Ovary (tissue), 9 donors: ENCODE data around the gene APCDD1. TPM values are rescaled to one million over a fixed set of nuclear protein-coding genes. Genes with fewer than 3 reads are reported as not detected.
A peak's percentile ranks its signal among the peaks of the same experiment; 100 is the strongest.
"Not testable (repeated sequence)": the region's sequence is repeated elsewhere in the genome, so short reads cannot be mapped to it uniquely, and the experiment has no call there.

ENCODE experiments used
- DNase-seq, 5 donors: peaks; one replicate each; pipeline ENCODE4 v3.0.0-alpha.2; 2019 to 2020
- H3K27ac ChIP-seq, 2 donors: fragments of 200-600 bp; one replicate each; pipeline versions ENCODE4 v1.5.1 to v1.8.0; 2019 to 2022
- H3K27me3 ChIP-seq: fragments of 200-600 bp; one replicate; pipeline ENCODE4 v1.8.0; 2022
- H3K36me3 ChIP-seq: fragments of 200-600 bp; sonication (generic); one replicate; pipeline ENCODE4 v1.5.1; 2019
- H3K4me1 ChIP-seq: one replicate; pipeline ENCODE4 v1.8.1; 2013; ENCODE audit warnings: mild to moderate bottlenecking, moderate library complexity; ENCODE audit not compliant: insufficient read depth
- H3K4me3 ChIP-seq: fragments of 200-600 bp; sonication (generic); one replicate; pipeline ENCODE4 v1.5.1; 2017
- H3K9me3 ChIP-seq, 2 donors: fragments of 200-600 bp in 1 of 2; sonication (generic) in 1 of 2; one replicate each; pipeline versions ENCODE4 v1.5.1 to v1.8.1; 2013 to 2019; ENCODE audit warnings: mild to moderate bottlenecking in 1 of 2, moderate library complexity in 1 of 2
- EP300 ChIP-seq: sonication (generic); formaldehyde crosslinking; IDR thresholded peaks from one replicate; pipeline ENCODE4 v1.6.1; 2017; ENCODE audit warnings: antibody characterized with exemption
- POLR2A ChIP-seq: fragments of 450-650 bp; IDR thresholded peaks from one replicate; pipeline ENCODE4 v1.6.1; 2017; ENCODE audit warnings: antibody characterized with exemption, mild to moderate bottlenecking, moderate library complexity
- WGBS, 3 donors: extraction: QIAGEN DNeasy Blood & Tissue Kit in 1 of 3; methylation state at CpG; one replicate each; pipeline versions ENCODE4 v1.1.5 to v1.1.7; 2013 to 2017; 5-methylcytosine and 5-hydroxymethylcytosine counted together
- intact Hi-C, 4 donors: fragments of 100-400 bp; cut with DNase I; formaldehyde crosslinking; loops; one replicate each; pipeline versions ENCODE4 v1.11.0 to v1.15.1; 2022 to 2023
- polyA plus RNA-seq, 2 donors: library from polyadenylated mRNA; stranded (reverse); fragments of 200-250 nt in 1 of 2; fragments of 350-450 nt in 1 of 2; fragmentation: Illumina TruSeq in 1 of 2; extraction: RNeasy Lipid Tissue Mini Kit (QIAGEN cat#74804) in 1 of 2; gene quantifications; one replicate each; pipeline ENCODE4 v1.2.3, GENCODE V29; 2013 to 2014
- total RNA-seq, 7 donors: library from RNA; depleted of rRNA in 2 of 7; stranded (reverse); fragments of >200 nt in 2 of 7; fragmentation: NEBNext Ultra II Directional in 3 of 7; extraction: Animal tissue kit (Norgen Biotek cat#: 25700) in 3 of 7; gene quantifications; one replicate each; pipeline versions ENCODE4 v1.1.0 to v1.2.4, GENCODE V29; 2016 to 2023
- TF ChIP-seq, protein P1 (sequence below), 3 donors: fragments of 450-650 bp in 2 of 3; fragments of 200-600 bp in 1 of 3; IDR thresholded peaks; one replicate each; pipeline versions ENCODE4 v1.5.1 to v1.8.0; 2016 to 2022; ENCODE audit warnings: antibody characterized with exemption in 3 of 3, mild to moderate bottlenecking in 1 of 3
- donor health status: DM: no; HTN: no; CAD: no; lungs with moderate emphysema.
- donor health status: DM: no; HTN: no; CAD: no.
- donor health status: Bipolar disorder and iron deficiency.
- donor health status: DM: yes; HTN: yes; CAD: no.
- donor health status: DM: no; HTN: no; CAD: no.
- donor health status: DM: yes; HTN: yes; CAD: no.

The APCDD1 gene
- total and polyA plus RNA-seq, 9 donors: 21.1 to 112 (median 60.6) TPM

DNA sequence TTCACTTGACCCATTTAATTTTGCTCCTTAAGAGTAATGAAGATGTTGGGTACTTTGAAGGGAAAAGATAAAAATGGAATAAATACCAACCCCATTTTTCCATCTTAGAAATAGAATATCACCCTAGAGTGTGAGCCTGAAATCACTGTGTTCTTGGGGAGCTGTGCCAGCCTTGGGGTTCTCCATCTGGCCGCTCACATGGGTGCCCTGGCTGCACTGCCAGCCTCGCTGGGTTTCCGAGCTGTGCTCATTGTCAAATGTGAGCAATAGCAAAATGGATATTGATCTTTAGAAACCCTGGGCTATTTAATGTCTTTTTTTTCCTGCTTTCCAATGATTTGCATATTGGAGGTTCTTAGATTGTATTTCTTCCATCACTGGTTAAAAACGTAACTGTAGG lies 9.3 kb downstream of the APCDD1 start:
- DNase-seq: no peak
- TF ChIP-seq EP300 (no peak), POLR2A (no peak)
- TF ChIP-seq, protein P1, sequence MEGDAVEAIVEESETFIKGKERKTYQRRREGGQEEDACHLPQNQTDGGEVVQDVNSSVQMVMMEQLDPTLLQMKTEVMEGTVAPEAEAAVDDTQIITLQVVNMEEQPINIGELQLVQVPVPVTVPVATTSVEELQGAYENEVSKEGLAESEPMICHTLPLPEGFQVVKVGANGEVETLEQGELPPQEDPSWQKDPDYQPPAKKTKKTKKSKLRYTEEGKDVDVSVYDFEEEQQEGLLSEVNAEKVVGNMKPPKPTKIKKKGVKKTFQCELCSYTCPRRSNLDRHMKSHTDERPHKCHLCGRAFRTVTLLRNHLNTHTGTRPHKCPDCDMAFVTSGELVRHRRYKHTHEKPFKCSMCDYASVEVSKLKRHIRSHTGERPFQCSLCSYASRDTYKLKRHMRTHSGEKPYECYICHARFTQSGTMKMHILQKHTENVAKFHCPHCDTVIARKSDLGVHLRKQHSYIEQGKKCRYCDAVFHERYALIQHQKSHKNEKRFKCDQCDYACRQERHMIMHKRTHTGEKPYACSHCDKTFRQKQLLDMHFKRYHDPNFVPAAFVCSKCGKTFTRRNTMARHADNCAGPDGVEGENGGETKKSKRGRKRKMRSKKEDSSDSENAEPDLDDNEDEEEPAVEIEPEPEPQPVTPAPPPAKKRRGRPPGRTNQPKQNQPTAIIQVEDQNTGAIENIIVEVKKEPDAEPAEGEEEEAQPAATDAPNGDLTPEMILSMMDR (IDR thresholded peaks at IDR 0.05): no peak
- Histone ChIP-seq H3K4me3 (no peak overlapping the region), H3K9me3 (no peaks in the 10 kb centered on the region), H3K27ac (no peak overlapping the region), H3K27me3 (no peaks in the 10 kb centered on the region), H3K4me1 (peaks cover 2% of the 10 kb centered on the region), H3K36me3 (no peaks in the 10 kb centered on the region)
- 93 to 97% (median 95%) methylated on average over 4 of the region's 4 CpGs for WGBS, 3 donors
- intact Hi-C loops: no loop called here

DNA sequence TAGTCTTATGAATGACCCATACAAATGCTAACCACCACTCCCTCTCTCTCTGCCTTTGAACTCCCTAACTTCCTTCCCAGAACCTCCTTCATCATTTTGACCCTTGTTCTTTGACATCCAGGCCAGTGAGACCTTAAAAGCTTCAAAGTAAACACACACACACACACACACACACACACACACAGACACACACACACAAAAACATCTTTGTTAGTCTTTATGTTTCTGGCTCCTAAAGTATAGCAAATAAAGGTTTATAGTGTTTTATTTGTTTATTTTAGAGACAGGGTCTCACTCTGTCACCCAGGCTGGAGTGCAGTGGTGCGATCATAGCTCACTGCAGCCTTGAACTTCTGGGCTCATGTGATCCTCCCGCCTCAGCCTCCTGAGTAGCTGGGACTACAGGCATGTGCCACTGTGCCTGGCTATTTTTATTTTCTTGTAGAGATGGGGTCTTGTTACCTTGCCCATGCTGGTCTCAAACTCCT lies 9.8 kb downstream of the APCDD1 start:
- H3K4me3 ChIP-seq, H3K27me3 ChIP-seq, H3K9me3 ChIP-seq, H3K4me1 ChIP-seq, H3K36me3 ChIP-seq, intact Hi-C loops, H3K27ac ChIP-seq, DNase-seq: not testable (repeated sequence)
- 96 to 98% (median 98%) methylated on average over 2 of the region's 2 CpGs for WGBS, 3 donors

DNA sequence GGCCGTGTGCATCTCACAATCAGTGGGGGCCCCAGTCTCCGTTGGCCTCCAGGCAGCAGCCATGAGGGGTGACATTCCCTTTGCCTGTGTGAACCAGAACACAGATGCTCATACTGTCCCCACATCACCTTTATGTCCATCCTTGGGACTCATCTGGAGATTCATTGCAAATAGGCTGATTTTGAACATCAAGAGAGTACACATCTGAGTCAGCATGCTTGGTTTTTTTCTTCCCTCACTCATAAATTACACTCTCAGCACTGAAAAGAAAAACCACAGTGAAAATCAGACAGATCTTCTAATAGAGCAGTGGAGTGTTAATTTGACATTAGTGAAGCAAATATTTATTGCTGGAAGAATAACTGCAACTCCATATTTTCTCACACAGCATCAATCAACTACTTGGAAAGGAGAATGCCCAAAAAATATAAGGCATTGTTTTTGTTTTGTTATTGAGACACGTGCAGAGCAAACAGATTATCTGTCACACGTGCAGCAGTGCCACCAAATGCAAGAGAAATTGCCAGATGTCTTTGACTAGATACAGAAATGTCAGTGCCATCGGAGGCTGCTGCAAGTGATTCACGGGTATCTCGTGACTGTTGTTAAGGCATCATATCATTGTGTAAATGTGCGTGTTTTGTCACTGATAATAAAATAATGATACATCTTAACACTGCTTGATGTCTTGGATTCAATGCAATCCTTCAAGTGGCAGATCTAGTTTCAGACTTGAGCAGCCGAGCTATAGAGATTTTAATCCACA lies 10.9 kb downstream of the APCDD1 start:
- no peaks in the 10 kb centered on the region for H3K27me3 ChIP-seq
- H3K27ac ChIP-seq: no peak overlapping the region
- H3K4me3 ChIP-seq: no peak overlapping the region
- H3K36me3 ChIP-seq: no peaks in the 10 kb centered on the region
- no peaks in the 10 kb centered on the region for H3K4me1 ChIP-seq
- WGBS, 3 donors: 85 to 87% (median 87%) methylated on average over 9 of the region's 9 CpGs
- intact Hi-C loops: no loop called here
- DNase-seq: no peak
- no peaks in the 10 kb centered on the region for H3K9me3 ChIP-seq
- TF ChIP-seq, protein P1 (IDR thresholded peaks at IDR 0.05): no peak
- TF ChIP-seq EP300: no peak
- no peak for TF ChIP-seq POLR2A

DNA sequence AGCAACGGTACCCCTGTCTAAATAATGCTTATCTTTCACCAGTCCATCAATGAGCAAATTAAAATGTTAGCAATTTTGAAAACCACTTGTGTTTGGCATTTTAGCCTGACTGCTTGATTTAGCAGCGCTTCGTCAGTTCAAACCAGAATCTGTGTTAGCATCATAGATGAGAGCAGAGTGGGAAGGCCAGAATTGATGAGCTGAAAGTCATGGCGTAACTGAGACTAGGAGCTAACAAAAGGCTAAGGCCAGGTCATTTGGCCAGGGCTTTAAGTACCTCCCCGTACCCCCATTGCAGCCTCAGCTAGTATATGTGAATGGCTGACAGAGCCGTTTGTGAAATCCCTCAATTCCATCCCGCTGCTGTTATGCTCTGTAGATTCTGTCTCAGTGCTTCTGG lies 16.0 kb downstream of the APCDD1 start:
- intact Hi-C loops: no loop called here
- DNase-seq: no peak
- H3K27ac ChIP-seq: no peak overlapping the region
- no peaks in the 10 kb centered on the region for H3K36me3 ChIP-seq
- H3K4me3 ChIP-seq: no peak overlapping the region
- no peaks in the 10 kb centered on the region for H3K27me3 ChIP-seq
- H3K4me1 ChIP-seq: no peaks in the 10 kb centered on the region
- TF ChIP-seq EP300 (no peak), POLR2A (no peak)
- TF ChIP-seq, protein P1 (IDR thresholded peaks at IDR 0.05): no peak
- no peaks in the 10 kb centered on the region for H3K9me3 ChIP-seq
- 87 to 91% (median 88%) methylated on average over 7 of the region's 7 CpGs for WGBS, 3 donors

DNA sequence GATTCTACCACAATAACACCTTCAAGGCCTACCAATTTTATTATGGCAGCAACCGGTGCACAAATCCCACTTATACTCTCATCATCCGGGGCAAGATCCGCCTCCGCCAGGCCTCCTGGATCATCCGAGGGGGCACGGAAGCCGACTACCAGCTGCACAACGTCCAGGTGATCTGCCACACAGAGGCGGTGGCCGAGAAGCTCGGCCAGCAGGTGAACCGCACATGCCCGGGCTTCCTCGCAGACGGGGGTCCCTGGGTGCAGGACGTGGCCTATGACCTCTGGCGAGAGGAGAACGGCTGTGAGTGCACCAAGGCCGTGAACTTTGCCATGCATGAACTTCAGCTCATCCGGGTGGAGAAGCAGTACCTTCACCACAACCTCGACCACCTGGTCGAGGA lies 17.1 kb downstream of the APCDD1 start:
- 82 to 94% (median 94%) methylated on average over 22 of the region's 22 CpGs for WGBS, 3 donors
- DNase-seq: peak in 1 of 5 donors; percentile 18
- Histone ChIP-seq H3K9me3 (no peaks in the 10 kb centered on the region), H3K36me3 (no peaks in the 10 kb centered on the region), H3K27ac (no peak overlapping the region), H3K27me3 (no peaks in the 10 kb centered on the region), H3K4me3 (no peak overlapping the region), H3K4me1 (peaks cover under 1% of the 10 kb centered on the region)
- intact Hi-C loops: no loop called here
- TF ChIP-seq, protein P1 (IDR thresholded peaks at IDR 0.05): no peak
- TF ChIP-seq POLR2A (no peak), EP300 (no peak)
